ENCODE results near the gene AQP5. TPM values are rescaled to one million over a fixed set of nuclear protein-coding genes. Genes with fewer than 3 reads are reported as not detected.

The AQP5 gene
- polyA plus RNA-seq, 3 donors: not detected

DNA sequence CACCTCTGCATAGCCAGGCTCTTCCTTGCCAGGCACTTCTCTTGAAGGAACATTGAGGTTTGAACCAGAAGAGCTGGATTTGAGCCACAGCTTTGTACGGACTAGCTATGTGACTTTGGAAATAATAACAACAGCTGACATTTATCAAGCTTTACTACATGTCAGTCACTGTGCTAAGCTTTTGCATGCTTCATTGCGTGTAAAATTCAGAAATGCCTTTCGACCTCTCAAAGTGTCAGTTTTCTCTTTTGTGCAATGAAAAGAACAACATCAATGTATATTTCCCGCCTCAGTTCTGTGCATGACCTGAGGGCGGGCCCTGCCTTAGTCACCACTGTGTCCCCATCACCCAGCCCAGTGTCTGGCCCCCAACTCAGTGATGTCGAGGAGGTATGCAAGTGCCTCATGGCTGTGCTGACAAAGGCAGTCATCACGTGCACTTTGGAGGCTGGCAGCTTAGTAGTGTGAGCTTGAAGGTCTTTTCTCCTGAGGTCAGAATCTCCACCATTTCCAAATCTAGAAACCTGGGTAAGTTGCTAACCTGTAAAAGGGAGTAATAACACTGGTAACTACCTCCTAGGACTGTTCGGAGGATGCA is 29.0 kb upstream of the AQP5 start:
- Histone ChIP-seq H3K9ac (ENCODE audit: insufficient read depth, low read length, poor library complexity, severe bottlenecking) (no peak overlapping the region), H3K9me3 (replicated peaks in 1 of 2; ENCODE audit: control insufficient read depth in 1 of 2, insufficient read depth in 1 of 2, low read length in 2 of 2) (no peaks in the 10 kb centered on the region), H3K4me1 (ENCODE audit: control insufficient read depth in 1 of 2, insufficient read depth in 2 of 2, low read length in 2 of 2) (no peaks in the 10 kb centered on the region), H3K79me2 (ENCODE audit: insufficient read depth, low read length) (no peaks in the 10 kb centered on the region), H4K20me1 (ENCODE audit: insufficient read depth, low read length) (no peaks in the 10 kb centered on the region), H3K4me3 (replicated peaks in 1 of 3; ENCODE audit: low read depth in 2 of 3, low read length in 3 of 3) (no peak overlapping the region), H3K4me2 (replicated peaks; ENCODE audit: extremely low read depth, low read length, poor library complexity, severe bottlenecking) (no peak overlapping the region), H3K27ac (ENCODE audit: low read depth in 1 of 2, low read length in 2 of 2) (no peak overlapping the region), H3K27me3 (ENCODE audit: control insufficient read depth in 2 of 2, insufficient read depth in 2 of 2, low read length in 2 of 2) (peaks cover 0 to 10% of the 10 kb centered on the region in 2 donors), H3K36me3 (replicated peaks in 1 of 2; ENCODE audit: control insufficient read depth in 1 of 2, insufficient read depth in 2 of 2, low read length in 2 of 2) (no peaks in the 10 kb centered on the region), H2AFZ (ENCODE audit: insufficient read depth, low read depth, low read length, poor library complexity, severe bottlenecking) (no peak overlapping the region)
- 95% methylated on average over 4 of the region's 8 CpGs for WGBS (ENCODE audit: insufficient coverage)
- H3K36me3 Mint-ChIP-seq: no peaks in the 10 kb centered on the region
- DNase-seq: no peak
- no peak overlapping the region for H3K27ac Mint-ChIP-seq
- peaks cover 16 to 23% (median 18%) of the 10 kb centered on the region in 3 donors for H3K27me3 Mint-ChIP-seq (ENCODE audit: low read depth in 3 of 3)
- peaks cover 0 to 1% (median 0%) of the 10 kb centered on the region in 7 donors for H3K9me3 Mint-ChIP-seq
- intact Hi-C loops (cut with micrococcal nuclease): no loop called here
- no peak overlapping the region for H3K4me3 Mint-ChIP-seq
- TF ChIP-seq, protein P1, sequence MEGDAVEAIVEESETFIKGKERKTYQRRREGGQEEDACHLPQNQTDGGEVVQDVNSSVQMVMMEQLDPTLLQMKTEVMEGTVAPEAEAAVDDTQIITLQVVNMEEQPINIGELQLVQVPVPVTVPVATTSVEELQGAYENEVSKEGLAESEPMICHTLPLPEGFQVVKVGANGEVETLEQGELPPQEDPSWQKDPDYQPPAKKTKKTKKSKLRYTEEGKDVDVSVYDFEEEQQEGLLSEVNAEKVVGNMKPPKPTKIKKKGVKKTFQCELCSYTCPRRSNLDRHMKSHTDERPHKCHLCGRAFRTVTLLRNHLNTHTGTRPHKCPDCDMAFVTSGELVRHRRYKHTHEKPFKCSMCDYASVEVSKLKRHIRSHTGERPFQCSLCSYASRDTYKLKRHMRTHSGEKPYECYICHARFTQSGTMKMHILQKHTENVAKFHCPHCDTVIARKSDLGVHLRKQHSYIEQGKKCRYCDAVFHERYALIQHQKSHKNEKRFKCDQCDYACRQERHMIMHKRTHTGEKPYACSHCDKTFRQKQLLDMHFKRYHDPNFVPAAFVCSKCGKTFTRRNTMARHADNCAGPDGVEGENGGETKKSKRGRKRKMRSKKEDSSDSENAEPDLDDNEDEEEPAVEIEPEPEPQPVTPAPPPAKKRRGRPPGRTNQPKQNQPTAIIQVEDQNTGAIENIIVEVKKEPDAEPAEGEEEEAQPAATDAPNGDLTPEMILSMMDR (IDR thresholded peaks at IDR 0.05): no peak
- H3K4me1 Mint-ChIP-seq: no peaks in the 10 kb centered on the region

DNA sequence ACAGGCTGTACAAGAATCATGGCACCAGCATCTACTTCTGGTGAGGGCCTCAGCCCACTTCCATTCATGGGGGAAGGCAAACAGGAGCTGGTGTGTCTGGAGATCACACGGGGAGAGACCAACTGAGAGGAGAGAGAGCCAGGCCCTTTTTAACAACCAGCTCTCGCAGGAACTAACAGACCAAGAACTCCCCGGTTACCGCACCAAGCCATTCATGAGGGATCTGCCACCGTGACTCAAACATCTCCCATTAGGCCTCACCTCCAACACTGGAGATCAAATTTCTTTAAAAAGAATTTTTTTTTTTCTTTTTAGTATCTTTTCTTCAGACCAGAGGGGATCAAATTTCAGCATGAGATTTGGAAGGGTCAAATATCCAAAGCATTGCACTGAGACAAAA is 27.9 kb upstream of the AQP5 start:
- Histone ChIP-seq H3K79me2 (ENCODE audit: insufficient read depth, low read length) (no peaks in the 10 kb centered on the region), H4K20me1 (ENCODE audit: insufficient read depth, low read length) (no peaks in the 10 kb centered on the region), H2AFZ (ENCODE audit: insufficient read depth, low read depth, low read length, poor library complexity, severe bottlenecking) (no peak overlapping the region), H3K27ac (ENCODE audit: low read depth in 1 of 2, low read length in 2 of 2) (no peak overlapping the region), H3K4me1 (ENCODE audit: control insufficient read depth in 1 of 2, insufficient read depth in 2 of 2, low read length in 2 of 2) (no peaks in the 10 kb centered on the region), H3K9me3 (replicated peaks in 1 of 2; ENCODE audit: control insufficient read depth in 1 of 2, insufficient read depth in 1 of 2, low read length in 2 of 2) (no peaks in the 10 kb centered on the region), H3K4me2 (replicated peaks; ENCODE audit: extremely low read depth, low read length, poor library complexity, severe bottlenecking) (no peak overlapping the region), H3K27me3 (ENCODE audit: control insufficient read depth in 2 of 2, insufficient read depth in 2 of 2, low read length in 2 of 2) (peaks cover 0 to 10% of the 10 kb centered on the region in 2 donors), H3K9ac (ENCODE audit: insufficient read depth, low read length, poor library complexity, severe bottlenecking) (no peak overlapping the region), H3K36me3 (replicated peaks in 1 of 2; ENCODE audit: control insufficient read depth in 1 of 2, insufficient read depth in 2 of 2, low read length in 2 of 2) (no peaks in the 10 kb centered on the region), H3K4me3 (replicated peaks in 1 of 3; ENCODE audit: low read depth in 2 of 3, low read length in 3 of 3) (no peak overlapping the region)
- Mint-ChIP-seq H3K9me3 (peaks cover 0 to 1% (median 0%) of the 10 kb centered on the region in 7 donors), H3K27me3 (ENCODE audit: low read depth in 3 of 3) (peaks cover 13 to 17% (median 13%) of the 10 kb centered on the region in 3 donors), H3K27ac (no peak overlapping the region), H3K4me3 (no peak overlapping the region), H3K36me3 (no peaks in the 10 kb centered on the region), H3K4me1 (no peaks in the 10 kb centered on the region)
- WGBS (ENCODE audit: insufficient coverage): 83% methylated on average over 2 of the region's 5 CpGs
- DNase-seq: no peak
- intact Hi-C loops (cut with micrococcal nuclease): no loop called here
- TF ChIP-seq, protein P1 (IDR thresholded peaks at IDR 0.05): no peak

Data from CD14-positive monocyte (primary cell).